H9 (cell line): ENCODE data around the gene CCDC178. TPM values are rescaled to one million over a fixed set of nuclear protein-coding genes. Genes with fewer than 3 reads are reported as not detected.

Experiments used
- DNase-seq: peaks from one replicate; pipeline ENCODE4 v3.0.0-alpha.2; 2017
- H2AFZ ChIP-seq: one replicate; pipeline ENCODE4 v1.6.1; 2013; ENCODE audit warnings: mild to moderate bottlenecking, low read length, control low read depth, moderate library complexity
- H2AK5ac ChIP-seq: 2 replicates; pipeline ENCODE4 v1.6.1; 2013; ENCODE audit warnings: low read length, control low read depth, mixed read lengths; ENCODE audit not compliant: insufficient read length
- H2BK120ac ChIP-seq: one replicate; pipeline ENCODE4 v1.6.1; 2013; ENCODE audit warnings: low read depth, mild to moderate bottlenecking, low read length, control low read depth, inconsistent platforms; ENCODE audit not compliant: poor library complexity, severe bottlenecking
- H2BK12ac ChIP-seq: 2 replicates; pipeline ENCODE4 v1.6.1; 2013; ENCODE audit warnings: low read length, control low read depth, mixed read lengths, low read depth; ENCODE audit not compliant: insufficient read length
- H2BK15ac ChIP-seq: 2 replicates; pipeline ENCODE4 v1.6.1; 2013; ENCODE audit warnings: low read depth, low read length, control low read depth
- H2BK20ac ChIP-seq: one replicate; pipeline ENCODE4 v1.6.1; 2013; ENCODE audit warnings: low read depth, mild to moderate bottlenecking, low read length, control low read depth, inconsistent platforms; ENCODE audit not compliant: poor library complexity, severe bottlenecking
- H2BK5ac ChIP-seq: 2 replicates; pipeline ENCODE4 v1.6.1; 2013; ENCODE audit warnings: low read length, control low read depth, mixed read lengths; ENCODE audit not compliant: insufficient read length
- H3K14ac ChIP-seq: 2 replicates; pipeline ENCODE4 v1.6.1; 2013; ENCODE audit warnings: low read length, control low read depth; ENCODE audit not compliant: insufficient read depth
- H3K18ac ChIP-seq: 2 replicates; pipeline ENCODE4 v1.6.1; 2013; ENCODE audit warnings: low read depth, mild to moderate bottlenecking, mixed read lengths, low read length, control low read depth; ENCODE audit not compliant: insufficient read length
- H3K23ac ChIP-seq: 2 replicates; pipeline ENCODE4 v1.6.1; 2013; ENCODE audit warnings: low read length, control low read depth, mixed read lengths, low read depth; ENCODE audit not compliant: insufficient read length
- H3K23me2 ChIP-seq: 2 replicates; pipeline ENCODE4 v1.6.1; 2013; ENCODE audit warnings: low read depth, mild to moderate bottlenecking, mixed read lengths, low read length, control low read depth; ENCODE audit not compliant: insufficient read length, poor library complexity, severe bottlenecking
- H3K27ac ChIP-seq: 2 replicates; pipeline ENCODE4 v1.5.1; 2013; ENCODE audit warnings: low read length, control low read depth, mixed read lengths, low read depth; ENCODE audit not compliant: insufficient read length
- H3K27me3 ChIP-seq: 2 replicates; pipeline ENCODE4 v1.6.1; 2013; ENCODE audit warnings: low read length, control low read depth, inconsistent platforms; ENCODE audit not compliant: insufficient read depth
- H3K4ac ChIP-seq: 2 replicates; pipeline ENCODE4 v1.6.1; 2013; ENCODE audit warnings: low read depth, mild to moderate bottlenecking, control low read depth, inconsistent platforms, low read length, moderate library complexity
- H3K4me1 ChIP-seq: 2 replicates; pipeline ENCODE4 v1.6.1; 2013; ENCODE audit warnings: low read length, control low read depth, inconsistent platforms; ENCODE audit not compliant: insufficient read depth
- H3K4me2 ChIP-seq: 2 replicates; pipeline ENCODE4 v1.6.1; 2013; ENCODE audit warnings: low read length, control low read depth, mixed read lengths; ENCODE audit not compliant: insufficient read length, insufficient read depth
- H3K56ac ChIP-seq: 2 replicates; pipeline ENCODE4 v1.6.1; 2013; ENCODE audit warnings: low read depth, mild to moderate bottlenecking, mixed read lengths, low read length, control low read depth; ENCODE audit not compliant: insufficient read length
- H3K79me1 ChIP-seq: 2 replicates; pipeline ENCODE4 v1.6.1; 2013; ENCODE audit warnings: low read depth, mild to moderate bottlenecking, moderate library complexity, low read length, control low read depth, inconsistent platforms; ENCODE audit not compliant: insufficient read depth, poor library complexity, severe bottlenecking
- H3K79me2 ChIP-seq: 2 replicates; pipeline ENCODE4 v1.6.1; 2013; ENCODE audit warnings: low read length, control low read depth, inconsistent platforms; ENCODE audit not compliant: insufficient read depth
- H3K9ac ChIP-seq: 2 replicates; pipeline ENCODE4 v1.6.1; 2013; ENCODE audit warnings: low read length, control low read depth, mixed read lengths; ENCODE audit not compliant: insufficient read length; ENCODE audit errors: extremely low read depth
- H3K9me3 ChIP-seq: one replicate; pipeline ENCODE4 v1.6.1; 2013; ENCODE audit warnings: low read depth, low read length, inconsistent platforms; ENCODE audit not compliant: control insufficient read depth
- H3T11ph ChIP-seq: one replicate; pipeline ENCODE4 v1.6.1; 2013; ENCODE audit warnings: mild to moderate bottlenecking, low read length, control low read depth, inconsistent platforms
- H4K20me1 ChIP-seq: one replicate; pipeline ENCODE4 v1.6.1; 2013; ENCODE audit not compliant: control insufficient read depth, insufficient read length, insufficient read depth
- H4K5ac ChIP-seq: 2 replicates; pipeline ENCODE4 v1.6.1; 2013; ENCODE audit warnings: low read depth, mild to moderate bottlenecking, mixed read lengths, low read length, control low read depth; ENCODE audit not compliant: insufficient read length
- H4K8ac ChIP-seq: replicated peaks from 2 replicates; pipeline ENCODE4 v1.6.1; 2013; ENCODE audit warnings: low read length, control low read depth, mixed read lengths, low read depth; ENCODE audit not compliant: insufficient read length
- H4K91ac ChIP-seq: 2 replicates; pipeline ENCODE4 v1.6.1; 2013; ENCODE audit warnings: low read depth, mild to moderate bottlenecking, moderate library complexity, mixed read lengths, low read length, control low read depth; ENCODE audit not compliant: insufficient read length
- H3K27ac Mint-ChIP-seq, 3 experiments: 2 replicates in 2 of 3; 3 replicates in 1 of 3; pipeline ENCODE4 v1.8.0; 2020 to 2021; ENCODE audit warnings: mixed read lengths in 3 of 3, mild to moderate bottlenecking in 1 of 3, moderate library complexity in 1 of 3
- H3K27me3 Mint-ChIP-seq: 2 replicates; pipeline ENCODE4 v1.8.0; 2021; ENCODE audit warnings: low read depth, mild to moderate bottlenecking, moderate library complexity, mixed read lengths
- H3K36me3 Mint-ChIP-seq, 3 experiments: 2 replicates in 2 of 3; 3 replicates in 1 of 3; pipeline ENCODE4 v1.8.0; 2020 to 2021; ENCODE audit warnings: low read depth in 3 of 3, mixed read lengths in 3 of 3; ENCODE audit not compliant: insufficient read depth in 1 of 3
- H3K4me1 Mint-ChIP-seq, 2 experiments: 2 replicates each; pipeline ENCODE4 v1.8.0; 2020; ENCODE audit warnings: mixed read lengths in 2 of 2
- H3K4me3 Mint-ChIP-seq, 2 experiments: 2 replicates in 1 of 2; 3 replicates in 1 of 2; pipeline ENCODE4 v1.8.0; 2020 to 2021; ENCODE audit warnings: mild to moderate bottlenecking in 2 of 2, mixed read lengths in 2 of 2, moderate library complexity in 1 of 2
- H3K9me3 Mint-ChIP-seq, 2 experiments: 2 replicates in 1 of 2; 3 replicates in 1 of 2; pipeline ENCODE4 v1.8.0; 2020; ENCODE audit warnings: mild to moderate bottlenecking in 2 of 2, mixed read lengths in 2 of 2, moderate library complexity in 1 of 2
- WGBS: extraction: QIAGEN DNeasy Blood & Tissue Kit; methylation state at CpG from one replicate; pipeline ENCODE4 v1.1.7; 2013; ENCODE audit warnings: missing lambda C conversion rate, low lambda C conversion rate, mixed read lengths; ENCODE audit not compliant: insufficient read length; ENCODE audit errors: extremely low coverage; 5-methylcytosine and 5-hydroxymethylcytosine counted together
- total RNA-seq: library from RNA; stranded (reverse); gene quantifications from 2 replicates; pipeline ENCODE4 v1.2.1, GENCODE V29; 2021
- TF ChIP-seq, protein P1 (sequence below): fragments of 200-600 bp; sonication (generic); conservative IDR thresholded peaks from 3 replicates; pipeline ENCODE4 v1.8.0; 2021; ENCODE audit warnings: antibody characterized with exemption, mild to moderate bottlenecking

CCDC178 gene
- total RNA-seq, 1 experiment from 2014 or later, result not detected

DNA sequence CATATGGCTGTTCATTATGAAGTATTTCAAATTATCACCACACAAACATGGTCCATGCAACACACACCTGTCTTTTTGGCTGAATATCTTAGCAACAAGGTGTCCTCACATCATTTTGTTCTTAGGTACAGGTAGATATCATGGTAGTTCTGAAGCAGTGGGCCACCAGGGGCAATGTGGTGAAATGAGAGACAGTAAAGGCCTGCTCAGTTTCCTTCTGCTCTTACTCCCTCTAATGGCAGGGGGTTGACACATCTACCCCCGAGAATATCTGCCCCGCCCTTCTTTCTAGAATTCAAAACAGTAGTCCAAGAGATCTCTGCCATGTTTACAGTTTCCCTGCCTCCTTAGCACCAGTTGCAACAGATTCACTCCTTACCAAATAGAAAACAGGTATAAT, 520.7 kb downstream of the CCDC178 start:
- Histone ChIP-seq H3K4me1 (no peaks in the 10 kb centered on the region), H3T11ph (no peak overlapping the region), H3K56ac (no peak overlapping the region), H2BK12ac (no peak overlapping the region), H3K23ac (no peak overlapping the region), H3K79me1 (no peaks in the 10 kb centered on the region), H3K9me3 (no peaks in the 10 kb centered on the region), H4K91ac (no peak overlapping the region), H2BK5ac (no peak overlapping the region), H4K20me1 (no peaks in the 10 kb centered on the region), H3K4me2 (no peak overlapping the region), H4K5ac (no peak overlapping the region), H2BK20ac (no peak overlapping the region), H2AFZ (no peak overlapping the region), H3K27ac (no peak overlapping the region), H3K27me3 (no peaks in the 10 kb centered on the region), H3K4ac (no peak overlapping the region), H3K18ac (no peak overlapping the region), H2BK120ac (no peak overlapping the region), H2AK5ac (no peak overlapping the region), H3K14ac (no peak overlapping the region), H3K79me2 (no peaks in the 10 kb centered on the region), H3K23me2 (no peaks in the 10 kb centered on the region), H3K9ac (no peak overlapping the region), H2BK15ac (no peak overlapping the region), H4K8ac (no peak overlapping the region)
- Mint-ChIP-seq H3K36me3 (no peaks in the 10 kb centered on the region), H3K4me3 (no peak overlapping the region), H3K27me3 (no peaks in the 10 kb centered on the region; the same call in 1 of the 2 replicates), H3K27ac (no peak overlapping the region), H3K4me1 (peaks cover 0 to 3% of the 10 kb centered on the region in 2 experiments; a peak in 2 of 4 replicates), H3K9me3 (no peaks in the 10 kb centered on the region)
- no CpG with 5 or more reads among the region's 2 CpGs for WGBS
- DNase-seq, result peak; percentile 79
- TF ChIP-seq, protein P1, sequence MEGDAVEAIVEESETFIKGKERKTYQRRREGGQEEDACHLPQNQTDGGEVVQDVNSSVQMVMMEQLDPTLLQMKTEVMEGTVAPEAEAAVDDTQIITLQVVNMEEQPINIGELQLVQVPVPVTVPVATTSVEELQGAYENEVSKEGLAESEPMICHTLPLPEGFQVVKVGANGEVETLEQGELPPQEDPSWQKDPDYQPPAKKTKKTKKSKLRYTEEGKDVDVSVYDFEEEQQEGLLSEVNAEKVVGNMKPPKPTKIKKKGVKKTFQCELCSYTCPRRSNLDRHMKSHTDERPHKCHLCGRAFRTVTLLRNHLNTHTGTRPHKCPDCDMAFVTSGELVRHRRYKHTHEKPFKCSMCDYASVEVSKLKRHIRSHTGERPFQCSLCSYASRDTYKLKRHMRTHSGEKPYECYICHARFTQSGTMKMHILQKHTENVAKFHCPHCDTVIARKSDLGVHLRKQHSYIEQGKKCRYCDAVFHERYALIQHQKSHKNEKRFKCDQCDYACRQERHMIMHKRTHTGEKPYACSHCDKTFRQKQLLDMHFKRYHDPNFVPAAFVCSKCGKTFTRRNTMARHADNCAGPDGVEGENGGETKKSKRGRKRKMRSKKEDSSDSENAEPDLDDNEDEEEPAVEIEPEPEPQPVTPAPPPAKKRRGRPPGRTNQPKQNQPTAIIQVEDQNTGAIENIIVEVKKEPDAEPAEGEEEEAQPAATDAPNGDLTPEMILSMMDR, result peak; percentile 91
